SK-N-SH treated with all-trans-retinoic acid at 6 μM for 48 hours (cell line): Measurements from ENCODE around the gene ERCC2.

Source experiments
- ATAC-seq: fragments of 200-7000 bp; cut with Tn5 transposase; 3 replicates; pipeline ENCODE4 v1.9.1; 2020; ENCODE audit warnings: mild to moderate bottlenecking, moderate library complexity
- ARNTL ChIP-seq: fragments of 450-650 bp; formaldehyde crosslinking; IDR thresholded peaks from 2 replicates; pipeline ENCODE4 v1.5.0; 2020; ENCODE audit warnings: low read depth, mild to moderate bottlenecking, moderate library complexity, borderline replicate concordance
- BACH2 ChIP-seq: fragments of 250-450 bp; sonication (Bioruptor Pico); IDR thresholded peaks from 2 replicates; pipeline ENCODE4 v1.9.0; 2021; ENCODE audit warnings: mild to moderate bottlenecking, borderline replicate concordance
- CSRNP3 ChIP-seq: fragments of 250-450 bp; sonication (Bioruptor Pico); IDR thresholded peaks from 2 replicates; pipeline ENCODE4 v1.5.1; 2021; ENCODE audit warnings: mild to moderate bottlenecking, moderate library complexity
- ESRRG ChIP-seq: fragments of 250-450 bp; sonication (Bioruptor Pico); IDR thresholded peaks from 2 replicates; pipeline ENCODE4 v1.6.1; 2021; ENCODE audit warnings: mild to moderate bottlenecking
- GLIS3 ChIP-seq: fragments of 250-450 bp; sonication (Bioruptor Pico); IDR thresholded peaks from 2 replicates; pipeline ENCODE4 v1.5.0; 2020; ENCODE audit warnings: mild to moderate bottlenecking, moderate library complexity
- ISL1 ChIP-seq: fragments of 250-450 bp; sonication (Bioruptor Pico); IDR thresholded peaks from 2 replicates; pipeline ENCODE4 v2.1.2; 2022; ENCODE audit warnings: mild to moderate bottlenecking, moderate library complexity
- OSR1 ChIP-seq: fragments of 250-450 bp; sonication (Bioruptor Pico); IDR thresholded peaks from 2 replicates; pipeline ENCODE4 v1.8.0; 2022; ENCODE audit warnings: moderate library complexity, mild to moderate bottlenecking, inconsistent platforms
- POU6F1 ChIP-seq: fragments of 250-450 bp; sonication (Bioruptor Pico); IDR thresholded peaks from 2 replicates; pipeline ENCODE4 v1.8.0; 2021; ENCODE audit warnings: low read depth, mild to moderate bottlenecking, moderate library complexity, borderline replicate concordance
- PPARA ChIP-seq: fragments of 250-450 bp; sonication (Bioruptor Pico); IDR thresholded peaks from 2 replicates; pipeline ENCODE4 v1.5.0; 2020; ENCODE audit warnings: mild to moderate bottlenecking, borderline replicate concordance
- RARB ChIP-seq: fragments of 250-450 bp; sonication (Bioruptor Pico); IDR thresholded peaks from 2 replicates; pipeline ENCODE4 v1.8.0; 2021; ENCODE audit warnings: mild to moderate bottlenecking, moderate library complexity
- SNAI2 ChIP-seq: fragments of 250-450 bp; sonication (Bioruptor Pico); IDR thresholded peaks from 2 replicates; pipeline ENCODE4 v1.5.0; 2020; ENCODE audit warnings: mild to moderate bottlenecking, moderate library complexity
- TCF4 ChIP-seq: fragments of 250-450 bp; sonication (Bioruptor Pico); IDR thresholded peaks from 2 replicates; pipeline ENCODE4 v1.8.0; 2021; ENCODE audit warnings: mild to moderate bottlenecking, moderate library complexity, borderline replicate concordance
- TOX ChIP-seq: fragments of 250-450 bp; sonication (Bioruptor Pico); IDR thresholded peaks from 2 replicates; pipeline ENCODE4 v1.8.0; 2021; ENCODE audit warnings: mild to moderate bottlenecking, moderate library complexity, borderline replicate concordance
- ZFP3 ChIP-seq: fragments of 250-450 bp; sonication (Bioruptor Pico); IDR thresholded peaks from 2 replicates; pipeline ENCODE4 v1.5.0; 2020; ENCODE audit warnings: mild to moderate bottlenecking, moderate library complexity
- ZFP30 ChIP-seq: fragments of 450-650 bp; formaldehyde crosslinking; IDR thresholded peaks from 2 replicates; pipeline ENCODE4 v1.5.0; 2022; ENCODE audit warnings: mild to moderate bottlenecking, moderate library complexity
- ZNF565 ChIP-seq: fragments of 450-650 bp; formaldehyde crosslinking; conservative IDR thresholded peaks from 2 replicates; pipeline ENCODE4 v1.5.0; 2020; ENCODE audit warnings: low read depth, mild to moderate bottlenecking, moderate library complexity
- ZNF70 ChIP-seq: fragments of 450-650 bp; formaldehyde crosslinking; IDR thresholded peaks from 2 replicates; pipeline ENCODE4 v1.5.0; 2020; ENCODE audit warnings: mild to moderate bottlenecking, moderate library complexity
- ZNF8 ChIP-seq: fragments of 450-650 bp; formaldehyde crosslinking; IDR thresholded peaks from 2 replicates; pipeline ENCODE4 v1.5.0; 2020; ENCODE audit warnings: mild to moderate bottlenecking, moderate library complexity
- TF ChIP-seq, protein P1 (sequence below): fragments of 250-450 bp; sonication (Bioruptor Pico); IDR thresholded peaks from 2 replicates; pipeline ENCODE4 v1.5.1; 2020; ENCODE audit warnings: low read depth, mild to moderate bottlenecking, moderate library complexity
- TF ChIP-seq, protein P2 (sequence below): fragments of 250-450 bp; sonication (Bioruptor Pico); IDR thresholded peaks from 2 replicates; pipeline ENCODE4 v1.5.0; 2020; ENCODE audit warnings: mild to moderate bottlenecking, moderate library complexity
- TF ChIP-seq, protein P3 (sequence below): fragments of 250-450 bp; sonication (Bioruptor Pico); IDR thresholded peaks from 2 replicates; pipeline ENCODE4 v1.8.0; 2020; ENCODE audit warnings: mild to moderate bottlenecking, moderate library complexity, borderline replicate concordance

ERCC2 gene

DNA sequence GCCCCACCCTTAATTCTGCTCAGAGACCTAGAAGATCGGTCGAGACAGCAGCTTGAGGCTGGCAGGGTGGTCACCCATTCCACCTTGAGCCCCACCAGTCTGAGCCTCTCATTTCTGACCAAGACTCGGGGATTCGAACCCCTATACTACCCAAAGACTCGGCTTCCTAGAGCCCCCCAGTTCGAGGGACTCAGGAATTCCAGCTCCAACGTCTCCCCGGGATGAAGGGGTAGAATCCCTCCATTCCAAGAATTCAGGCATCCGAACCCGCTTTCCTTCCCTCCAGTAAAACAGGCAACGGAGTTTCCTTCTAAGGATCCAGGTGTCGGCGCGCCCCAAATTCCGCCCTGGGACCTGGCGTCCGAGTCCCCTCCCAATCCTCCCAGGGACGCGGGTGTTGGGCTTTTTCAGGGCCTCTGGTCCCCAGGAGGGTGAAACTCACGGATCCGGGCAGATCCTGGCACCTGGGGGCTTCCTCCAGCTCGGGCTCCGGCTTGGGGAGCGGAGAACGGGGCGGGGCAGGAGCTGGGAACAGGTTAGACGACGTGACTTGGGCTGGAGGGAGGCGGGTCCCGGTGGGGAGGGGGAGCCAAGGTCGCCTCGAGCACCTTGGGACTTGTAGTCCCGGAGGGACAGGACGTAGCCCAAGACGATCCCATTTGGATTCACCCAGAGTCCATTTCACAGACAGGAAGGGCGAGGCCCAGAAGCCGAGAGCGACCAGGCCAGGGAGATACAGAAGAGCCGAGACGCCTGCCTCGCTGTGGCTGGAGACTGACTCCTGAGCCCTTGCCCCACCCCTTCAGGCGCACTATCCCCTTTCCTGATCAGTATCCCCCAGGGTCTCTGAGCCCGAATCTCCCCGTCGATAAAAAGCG is 34.4 kb upstream of the ERCC2 start, which contains the start of gene PPP1R13L (continued):
- TF ChIP-seq, protein P1, sequence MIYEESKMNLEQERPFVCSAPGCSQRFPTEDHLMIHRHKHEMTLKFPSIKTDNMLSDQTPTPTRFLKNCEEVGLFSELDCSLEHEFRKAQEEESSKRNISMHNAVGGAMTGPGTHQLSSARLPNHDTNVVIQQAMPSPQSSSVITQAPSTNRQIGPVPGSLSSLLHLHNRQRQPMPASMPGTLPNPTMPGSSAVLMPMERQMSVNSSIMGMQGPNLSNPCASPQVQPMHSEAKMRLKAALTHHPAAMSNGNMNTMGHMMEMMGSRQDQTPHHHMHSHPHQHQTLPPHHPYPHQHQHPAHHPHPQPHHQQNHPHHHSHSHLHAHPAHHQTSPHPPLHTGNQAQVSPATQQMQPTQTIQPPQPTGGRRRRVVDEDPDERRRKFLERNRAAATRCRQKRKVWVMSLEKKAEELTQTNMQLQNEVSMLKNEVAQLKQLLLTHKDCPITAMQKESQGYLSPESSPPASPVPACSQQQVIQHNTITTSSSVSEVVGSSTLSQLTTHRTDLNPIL (CRISPR knock-in tag) = no peak
- TF ChIP-seq SNAI2 = peak; percentile 34; the same call in 1 of the 2 replicates
- TF ChIP-seq RARB (CRISPR knock-in tag) = no peak
- TF ChIP-seq ESRRG (CRISPR knock-in tag) = no peak
- no peak for TF ChIP-seq ZNF70 (CRISPR knock-in tag)
- TF ChIP-seq PPARA (CRISPR knock-in tag) = no peak

DNA sequence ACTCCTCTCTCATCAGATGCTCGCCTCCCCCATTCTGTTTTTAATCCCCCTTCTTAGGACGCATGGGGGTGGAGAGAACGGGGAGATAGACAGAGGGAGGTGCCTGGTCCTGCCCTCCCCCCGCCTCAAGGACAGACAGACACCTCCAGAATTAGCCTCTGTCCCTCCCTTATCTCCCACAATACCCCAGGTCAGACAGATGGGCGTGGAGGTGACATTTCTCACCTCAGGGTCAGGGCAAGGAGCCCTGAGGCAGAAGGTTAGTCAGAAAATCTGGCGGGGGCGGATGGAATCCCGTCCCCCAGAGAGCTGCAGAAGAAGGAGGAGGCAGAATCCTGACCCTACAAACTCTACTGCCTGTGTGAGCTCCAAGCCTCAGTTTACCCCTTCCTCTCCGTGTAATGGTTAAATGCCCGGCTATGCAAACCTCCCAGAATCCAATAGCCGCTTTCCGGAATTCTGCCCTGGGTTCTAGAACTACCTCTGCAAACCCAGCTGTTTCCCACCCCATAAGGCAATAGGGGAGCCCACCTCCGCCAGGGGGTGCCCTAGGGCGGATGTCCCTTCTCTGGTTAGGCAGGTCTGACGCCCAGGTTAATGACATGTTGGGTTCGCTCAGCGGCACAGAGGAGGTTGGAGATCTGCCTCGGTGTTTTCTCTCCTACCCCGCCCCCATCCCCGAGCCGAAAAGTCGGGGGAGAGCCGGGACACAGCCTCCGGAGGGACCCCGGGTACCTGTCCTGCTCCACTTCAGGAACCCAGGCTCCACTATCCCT is 33.6 kb upstream of the ERCC2 start:
- TF ChIP-seq BACH2 (CRISPR knock-in tag) = no peak
- TF ChIP-seq, protein P2, sequence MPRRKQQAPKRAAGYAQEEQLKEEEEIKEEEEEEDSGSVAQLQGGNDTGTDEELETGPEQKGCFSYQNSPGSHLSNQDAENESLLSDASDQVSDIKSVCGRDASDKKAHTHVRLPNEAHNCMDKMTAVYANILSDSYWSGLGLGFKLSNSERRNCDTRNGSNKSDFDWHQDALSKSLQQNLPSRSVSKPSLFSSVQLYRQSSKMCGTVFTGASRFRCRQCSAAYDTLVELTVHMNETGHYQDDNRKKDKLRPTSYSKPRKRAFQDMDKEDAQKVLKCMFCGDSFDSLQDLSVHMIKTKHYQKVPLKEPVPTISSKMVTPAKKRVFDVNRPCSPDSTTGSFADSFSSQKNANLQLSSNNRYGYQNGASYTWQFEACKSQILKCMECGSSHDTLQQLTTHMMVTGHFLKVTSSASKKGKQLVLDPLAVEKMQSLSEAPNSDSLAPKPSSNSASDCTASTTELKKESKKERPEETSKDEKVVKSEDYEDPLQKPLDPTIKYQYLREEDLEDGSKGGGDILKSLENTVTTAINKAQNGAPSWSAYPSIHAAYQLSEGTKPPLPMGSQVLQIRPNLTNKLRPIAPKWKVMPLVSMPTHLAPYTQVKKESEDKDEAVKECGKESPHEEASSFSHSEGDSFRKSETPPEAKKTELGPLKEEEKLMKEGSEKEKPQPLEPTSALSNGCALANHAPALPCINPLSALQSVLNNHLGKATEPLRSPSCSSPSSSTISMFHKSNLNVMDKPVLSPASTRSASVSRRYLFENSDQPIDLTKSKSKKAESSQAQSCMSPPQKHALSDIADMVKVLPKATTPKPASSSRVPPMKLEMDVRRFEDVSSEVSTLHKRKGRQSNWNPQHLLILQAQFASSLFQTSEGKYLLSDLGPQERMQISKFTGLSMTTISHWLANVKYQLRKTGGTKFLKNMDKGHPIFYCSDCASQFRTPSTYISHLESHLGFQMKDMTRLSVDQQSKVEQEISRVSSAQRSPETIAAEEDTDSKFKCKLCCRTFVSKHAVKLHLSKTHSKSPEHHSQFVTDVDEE (CRISPR knock-in tag) = no peak
- no peak for TF ChIP-seq ESRRG (CRISPR knock-in tag)
- no peak for TF ChIP-seq PPARA (CRISPR knock-in tag)
- TF ChIP-seq, protein P1 (CRISPR knock-in tag) = no peak
- TF ChIP-seq ZFP30 (CRISPR knock-in tag) = no peak
- no peak for TF ChIP-seq GLIS3 (CRISPR knock-in tag)
- no peak for TF ChIP-seq TCF4
- TF ChIP-seq POU6F1 (CRISPR knock-in tag) = no peak
- no peak for TF ChIP-seq ZFP3 (CRISPR knock-in tag)
- TF ChIP-seq TOX (CRISPR knock-in tag) = no peak
- no peak for TF ChIP-seq CSRNP3 (CRISPR knock-in tag)
- no peak for TF ChIP-seq ZNF8 (CRISPR knock-in tag)
- no peak for TF ChIP-seq ZNF70 (CRISPR knock-in tag)
- no peak for TF ChIP-seq SNAI2
- no peak for TF ChIP-seq ZNF565 (CRISPR knock-in tag)
- TF ChIP-seq ISL1 (CRISPR knock-in tag) = no peak
- TF ChIP-seq ARNTL = no peak
- peak; percentile 8; the same call in 2 of the 3 replicates for ATAC-seq

DNA sequence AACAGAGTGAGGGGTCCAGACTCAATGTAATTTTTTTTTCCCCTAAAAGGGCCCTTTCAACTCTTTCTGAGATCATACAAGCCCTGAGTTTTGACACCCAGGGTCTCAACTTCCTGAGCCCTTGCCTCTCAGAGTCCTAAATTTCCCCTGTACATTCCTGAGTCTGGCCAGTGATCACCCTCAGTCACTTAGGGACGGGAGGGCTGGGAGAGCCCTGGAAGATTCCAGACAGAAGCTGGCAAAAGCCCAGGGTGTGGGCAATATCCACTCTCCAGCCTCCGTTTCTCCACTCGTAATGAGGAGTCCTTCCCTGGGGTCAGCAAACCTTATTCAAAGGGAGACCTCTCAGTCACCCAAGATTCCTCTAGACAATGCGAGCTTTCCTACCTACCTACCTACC is 32.9 kb upstream of the ERCC2 start:
- ATAC-seq = no peak
- TF ChIP-seq OSR1 (CRISPR knock-in tag) = no peak
- TF ChIP-seq BACH2 (CRISPR knock-in tag) = no peak
- TF ChIP-seq ISL1 (CRISPR knock-in tag) = no peak
- no peak for TF ChIP-seq ZNF565 (CRISPR knock-in tag)
- no peak for TF ChIP-seq ARNTL
- no peak for TF ChIP-seq ZNF70 (CRISPR knock-in tag)
- TF ChIP-seq, protein P3, sequence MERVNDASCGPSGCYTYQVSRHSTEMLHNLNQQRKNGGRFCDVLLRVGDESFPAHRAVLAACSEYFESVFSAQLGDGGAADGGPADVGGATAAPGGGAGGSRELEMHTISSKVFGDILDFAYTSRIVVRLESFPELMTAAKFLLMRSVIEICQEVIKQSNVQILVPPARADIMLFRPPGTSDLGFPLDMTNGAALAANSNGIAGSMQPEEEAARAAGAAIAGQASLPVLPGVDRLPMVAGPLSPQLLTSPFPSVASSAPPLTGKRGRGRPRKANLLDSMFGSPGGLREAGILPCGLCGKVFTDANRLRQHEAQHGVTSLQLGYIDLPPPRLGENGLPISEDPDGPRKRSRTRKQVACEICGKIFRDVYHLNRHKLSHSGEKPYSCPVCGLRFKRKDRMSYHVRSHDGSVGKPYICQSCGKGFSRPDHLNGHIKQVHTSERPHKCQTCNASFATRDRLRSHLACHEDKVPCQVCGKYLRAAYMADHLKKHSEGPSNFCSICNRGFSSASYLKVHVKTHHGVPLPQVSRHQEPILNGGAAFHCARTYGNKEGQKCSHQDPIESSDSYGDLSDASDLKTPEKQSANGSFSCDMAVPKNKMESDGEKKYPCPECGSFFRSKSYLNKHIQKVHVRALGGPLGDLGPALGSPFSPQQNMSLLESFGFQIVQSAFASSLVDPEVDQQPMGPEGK (CRISPR knock-in tag) = no peak
- TF ChIP-seq CSRNP3 (CRISPR knock-in tag) = no peak
- TF ChIP-seq ESRRG (CRISPR knock-in tag) = no peak
